ENCODE data around the gene FRY.

GRCh38 chr13:32347651-32348050, 316.1 kb downstream of the FRY start:
- TF ChIP-seq POLR2A (IDR thresholded peaks at IDR 0.05; ENCODE audit: low read depth, low read length) (no peak), POLR2AphosphoS5 (IDR thresholded peaks at IDR 0.05; ENCODE audit: low read depth, low read length) (no peak), TAF1 (IDR thresholded peaks at IDR 0.05; ENCODE audit: low read depth, low read length) (no peak), PAX5 (IDR thresholded peaks at IDR 0.05; ENCODE audit: insufficient read depth, low read length, severe bottlenecking) (no peak), POU2F2 (IDR thresholded peaks at IDR 0.05; ENCODE audit: low read depth, low read length) (no peak)

Measured in GM12891 (cell line).